H1 (cell line): Measurements from ENCODE around the gene GLOD4. TPM values are rescaled to one million over a fixed set of nuclear protein-coding genes. Genes with fewer than 3 reads are reported as not detected.

ENCODE experiments used
- CTCF ChIA-PET: fragments of 300-600 bp; sonication (Branson Sonifier 250); formaldehyde crosslinking; loops from one replicate; lab custom pipeline; 2021; ENCODE audit not compliant: partially characterized antibody; lab: Charles Lee
- POLR2A ChIA-PET: fragments of 300-600 bp; sonication (Branson Sonifier 250); formaldehyde crosslinking; loops from one replicate; lab custom pipeline; 2021; ENCODE audit warnings: inconsistent platforms; ENCODE audit not compliant: partially characterized antibody; lab: Charles Lee
- DNase-seq, 2 experiments: peaks; one replicate each; pipeline versions ENCODE4 v3.0.0 to v3.0.0-alpha.2; 2010 to 2022; ENCODE audit warnings: low spot score in 2 of 2, low read depth in 1 of 2, mixed read lengths in 1 of 2
- FAIRE-seq: peaks from 2 replicates; lab custom pipeline; 2011; peaks lifted over from hg19 to GRCh38; lab: Jason Lieb, UNC
- H2AFZ ChIP-seq: 2 replicates; pipeline ENCODE4 v1.8.1; 2012; ENCODE audit warnings: low read length, inconsistent platforms
- H2AK5ac ChIP-seq: 2 replicates; pipeline ENCODE4 v1.6.1; 2013; ENCODE audit warnings: low read depth, low read length
- H2BK120ac ChIP-seq: replicated peaks from 2 replicates; pipeline ENCODE3; 2013; ENCODE audit warnings: low read depth, low read length, inconsistent platforms
- H2BK12ac ChIP-seq: 2 replicates; pipeline ENCODE4 v1.6.1; 2013; ENCODE audit warnings: low read depth, low read length
- H2BK15ac ChIP-seq: 2 replicates; pipeline ENCODE4 v1.6.1; 2013; ENCODE audit warnings: low read length
- H2BK20ac ChIP-seq: 2 replicates; pipeline ENCODE4 v1.6.1; 2013; ENCODE audit warnings: low read length
- H2BK5ac ChIP-seq: 2 replicates; pipeline ENCODE4 v1.6.1; 2013; ENCODE audit warnings: low read depth, low read length
- H3K14ac ChIP-seq: 2 replicates; pipeline ENCODE4 v1.6.1; 2013; ENCODE audit warnings: inconsistent platforms; ENCODE audit not compliant: insufficient read length
- H3K18ac ChIP-seq: 2 replicates; pipeline ENCODE4 v1.6.1; 2013; ENCODE audit warnings: low read length; ENCODE audit errors: extremely low read depth
- H3K23ac ChIP-seq: 2 replicates; pipeline ENCODE4 v1.6.1; 2013; ENCODE audit warnings: inconsistent platforms; ENCODE audit not compliant: insufficient read length
- H3K23me2 ChIP-seq: 2 replicates; pipeline ENCODE4 v1.6.1; 2013; ENCODE audit warnings: low read depth, low read length
- H3K27ac ChIP-seq: 2 replicates; pipeline ENCODE4 v1.6.1; 2011; ENCODE audit warnings: low read depth, low read length, inconsistent platforms
- H3K27me3 ChIP-seq, 4 experiments: replicated peaks in 1 of 4; 1 replicate in 1 of 4; 2 replicates in 3 of 4; pipeline versions ENCODE4 v1.6.1 to v1.8.1; 2011 to 2013; ENCODE audit warnings: low read length in 3 of 4, mild to moderate bottlenecking in 3 of 4, inconsistent platforms in 2 of 4, mixed read lengths in 2 of 4, moderate library complexity in 1 of 4; ENCODE audit not compliant: control insufficient read depth in 3 of 4, insufficient read depth in 3 of 4; ENCODE audit errors: extremely low read depth in 1 of 4
- H3K36me3 ChIP-seq, 4 experiments: 2 replicates each; pipeline versions ENCODE4 v1.6.1 to v1.8.1; 2011 to 2013; ENCODE audit warnings: mild to moderate bottlenecking in 4 of 4, low read length in 3 of 4, moderate library complexity in 2 of 4, control low read depth in 1 of 4, inconsistent platforms in 1 of 4; ENCODE audit not compliant: insufficient read depth in 4 of 4, control insufficient read depth in 2 of 4
- H3K4ac ChIP-seq: replicated peaks from 2 replicates; pipeline ENCODE3; 2013; ENCODE audit warnings: low read length, low read depth, mixed read lengths, inconsistent platforms; ENCODE audit not compliant: insufficient read length
- H3K4me1 ChIP-seq, 4 experiments: replicated peaks in 1 of 4; 1 replicate in 1 of 4; 2 replicates in 3 of 4; pipeline versions ENCODE4 v1.6.1 to v1.8.1; 2011 to 2013; ENCODE audit warnings: low read length in 3 of 4, inconsistent platforms in 2 of 4, mixed read lengths in 1 of 4; ENCODE audit not compliant: insufficient read depth in 4 of 4, control insufficient read depth in 3 of 4
- H3K4me2 ChIP-seq, 2 experiments: 2 replicates each; pipeline versions ENCODE4 v1.6.1 to v1.8.1; 2011 to 2013; ENCODE audit warnings: low read depth in 2 of 2, low read length in 2 of 2, control low read depth in 1 of 2, inconsistent platforms in 1 of 2, mild to moderate bottlenecking in 1 of 2; ENCODE audit not compliant: insufficient read depth in 1 of 2
- H3K4me3 ChIP-seq, 4 experiments: fragments of 200-600, 300-600 bp in 1 of 4; sonication (generic), shearing (Covaris generic), sonication (Bioruptor Twin) in 1 of 4; 2 replicates each; pipeline versions ENCODE4 v1.5.1 to v1.8.1; 2011 to 2016; ENCODE audit warnings: low read length in 4 of 4, low read depth in 3 of 4, control low read depth in 2 of 4, inconsistent platforms in 2 of 4, mild to moderate bottlenecking in 2 of 4, mixed read lengths in 1 of 4, moderate library complexity in 1 of 4; ENCODE audit not compliant: insufficient read depth in 2 of 4; ENCODE audit errors: extremely low read depth in 1 of 4
- H3K56ac ChIP-seq: replicated peaks from 2 replicates; pipeline ENCODE3; 2013; ENCODE audit warnings: low read depth, mild to moderate bottlenecking, mixed read lengths, low read length, inconsistent platforms; ENCODE audit not compliant: insufficient read length
- H3K79me1 ChIP-seq: 2 replicates; pipeline ENCODE4 v1.6.1; 2013; ENCODE audit warnings: low read depth, low read length, control low read depth
- H3K79me2 ChIP-seq, 2 experiments: 2 replicates each; pipeline versions ENCODE4 v1.6.1 to v1.8.1; 2012 to 2013; ENCODE audit warnings: low read length in 2 of 2, mild to moderate bottlenecking in 2 of 2, inconsistent platforms in 1 of 2; ENCODE audit not compliant: insufficient read depth in 2 of 2, control insufficient read depth in 1 of 2
- H3K9ac ChIP-seq, 4 experiments: replicated peaks in 1 of 4; 1 replicate in 1 of 4; 2 replicates in 3 of 4; pipeline versions ENCODE4 v1.6.1 to v1.8.1; 2011 to 2013; ENCODE audit warnings: low read depth in 3 of 4, low read length in 3 of 4, control low read depth in 2 of 4, mild to moderate bottlenecking in 2 of 4, moderate library complexity in 2 of 4, inconsistent platforms in 1 of 4; ENCODE audit errors: extremely low read depth in 1 of 4
- H3K9me3 ChIP-seq, 2 experiments: 2 replicates each; pipeline versions ENCODE4 v1.6.1 to v1.8.1; 2012 to 2013; ENCODE audit warnings: mild to moderate bottlenecking in 2 of 2, moderate library complexity in 2 of 2, control low read depth in 1 of 2, inconsistent platforms in 1 of 2, low read depth in 1 of 2, low read length in 1 of 2, mixed read lengths in 1 of 2; ENCODE audit not compliant: insufficient read depth in 2 of 2
- H4K20me1 ChIP-seq, 2 experiments: replicated peaks in 1 of 2; 2 replicates each; pipeline versions ENCODE3 to v1.8.1; 2011 to 2013; ENCODE audit warnings: inconsistent platforms in 2 of 2, low read length in 2 of 2, mild to moderate bottlenecking in 1 of 2; ENCODE audit not compliant: insufficient read depth in 2 of 2, control insufficient read depth in 1 of 2
- H4K5ac ChIP-seq: 2 replicates; pipeline ENCODE4 v1.6.1; 2013; ENCODE audit warnings: low read length, low read depth, mixed read lengths, inconsistent platforms; ENCODE audit not compliant: insufficient read length
- H4K8ac ChIP-seq: 2 replicates; pipeline ENCODE4 v1.8.0; 2013; ENCODE audit warnings: mild to moderate bottlenecking, moderate library complexity, low read length, inconsistent platforms; ENCODE audit not compliant: insufficient read depth; ENCODE audit errors: extremely low read depth
- H4K91ac ChIP-seq: replicated peaks from 2 replicates; pipeline ENCODE3; 2013; ENCODE audit warnings: low read length, mixed read lengths, inconsistent platforms; ENCODE audit not compliant: insufficient read length
- ATF2 ChIP-seq: IDR thresholded peaks from 2 replicates; pipeline ENCODE4 v1.6.1; 2012; ENCODE audit warnings: low read length, inconsistent platforms
- CHD1 ChIP-seq: IDR thresholded peaks from 2 replicates; pipeline ENCODE4 v1.6.1; 2012; ENCODE audit warnings: low read depth, low read length, improper control_type of control experiment
- FOSL1 ChIP-seq: IDR thresholded peaks from 2 replicates; pipeline ENCODE4 v1.6.1; 2011; ENCODE audit warnings: mild to moderate bottlenecking, low read depth, low read length, moderate library complexity; ENCODE audit not compliant: insufficient read depth
- JUND ChIP-seq: IDR thresholded peaks from 2 replicates; pipeline ENCODE4 v1.6.1; 2011; ENCODE audit warnings: mild to moderate bottlenecking, improper control_type of control experiment, low read length
- KDM5A ChIP-seq: fragments of 200-600 bp; IDR thresholded peaks from 2 replicates; pipeline ENCODE4 v1.7.1; 2012; ENCODE audit warnings: mild to moderate bottlenecking, low read length, inconsistent platforms, mixed read lengths
- RFX5 ChIP-seq: IDR thresholded peaks from 2 replicates; pipeline ENCODE4 v1.6.1; 2011; ENCODE audit warnings: low read depth, low read length, improper control_type of control experiment, borderline replicate concordance
- RXRA ChIP-seq: IDR thresholded peaks from 2 replicates; pipeline ENCODE4 v1.6.1; 2011; ENCODE audit warnings: low read depth, mild to moderate bottlenecking, low read length, moderate library complexity; ENCODE audit not compliant: insufficient read depth
- SP4 ChIP-seq: IDR thresholded peaks from 2 replicates; pipeline ENCODE4 v1.6.1; 2012; ENCODE audit warnings: low read length, inconsistent platforms
- SRF ChIP-seq: IDR thresholded peaks from 2 replicates; pipeline ENCODE4 v1.6.1; 2011; ENCODE audit warnings: mild to moderate bottlenecking, low read depth, low read length, moderate library complexity
- TAF1 ChIP-seq: IDR thresholded peaks from 2 replicates; pipeline ENCODE4 v1.6.1; 2011; ENCODE audit warnings: mild to moderate bottlenecking, low read depth, low read length
- TAF7 ChIP-seq: optimal IDR thresholded peaks from 2 replicates; pipeline ENCODE3; 2011; ENCODE audit warnings: low read depth, mild to moderate bottlenecking, inconsistent platforms, low read length, moderate library complexity, borderline replicate concordance
- WGBS, 2 experiments: shearing (Covaris generic) in 1 of 2; methylation state at CpG; one replicate each; pipeline versions ENCODE4 v1.1.6 to v1.1.7; 2013 to 2015; ENCODE audit warnings: low lambda C conversion rate in 2 of 2, mixed read lengths in 2 of 2, inconsistent platforms in 1 of 2, low coverage in 1 of 2, missing lambda C conversion rate in 1 of 2; ENCODE audit not compliant: insufficient replicate concordance in 2 of 2, insufficient coverage in 1 of 2, insufficient read length in 1 of 2; ENCODE audit errors: extremely low coverage in 1 of 2, missing lambda C conversion rate in 1 of 2; 5-methylcytosine and 5-hydroxymethylcytosine counted together
- polyA plus RNA-seq, 7 experiments: library from polyadenylated mRNA; depleted of rRNA in 3 of 7; stranded (reverse) in 5 of 7; unstranded in 2 of 7; fragments of >200 nt in 5 of 7; fragments of 200-250 nt in 2 of 7; gene quantifications; 1 replicate in 5 of 7; 2 replicates in 1 of 7; 4 replicates in 1 of 7; pipeline versions ENCODE4 v1.2.1 to v1.2.3, GENCODE V29; 2011 to 2013; ENCODE audit warnings: missing spikeins in 2 of 7, mixed read lengths in 2 of 7
- total RNA-seq: library from RNA; stranded (reverse); fragmentation: NEBNext Ultra II Directional; extraction: Animal tissue kit (Norgen Biotek cat#: 25700); gene quantifications from 2 replicates; pipeline ENCODE4 v1.2.1, GENCODE V29; 2021

GLOD4 gene
- total and polyA plus RNA-seq, 2 of the 8 experiments (the other 6 are each of a cell fraction or from before 2014, with no cell fraction given), result 36.8 to 81.3 TPM

GRCh38 chr17:811051-811784 lies 29.1 kb upstream of the GLOD4 start:
- Histone ChIP-seq H2BK20ac (no peak overlapping the region), H4K20me1 (peaks cover 0 to 12% of the 10 kb centered on the region in 2 experiments), H2AK5ac (no peak overlapping the region), H3K23ac (no peak overlapping the region), H2BK12ac (no peak overlapping the region), H3K4me3 (no peak overlapping the region), H3K18ac (no peak overlapping the region; the same call in 1 of the 2 replicates), H3K4me1 (no peaks in the 10 kb centered on the region), H3K14ac (no peak overlapping the region), H3K79me1 (peaks cover 11% of the 10 kb centered on the region), H3K36me3 (peaks cover 2 to 26% (median 15%) of the 10 kb centered on the region in 4 experiments; a peak in 5 of 8 replicates), H3K79me2 (peaks cover 0 to 5% of the 10 kb centered on the region in 2 experiments; a peak in 1 of 4 replicates), H2BK5ac (no peak overlapping the region), H3K9ac (no peak overlapping the region), H2AFZ (no peak overlapping the region), H2BK120ac (no peak overlapping the region), H3K4me2 (no peak overlapping the region), H3K4ac (no peak overlapping the region), H3K9me3 (no peaks in the 10 kb centered on the region), H3K23me2 (peaks cover 5% of the 10 kb centered on the region; the same call in 1 of the 2 replicates), H2BK15ac (no peak overlapping the region), H4K91ac (no peak overlapping the region), H3K27me3 (no peaks in the 10 kb centered on the region), H4K8ac (no peak overlapping the region), H3K27ac (no peak overlapping the region), H4K5ac (no peak overlapping the region), H3K56ac (no peak overlapping the region)
- CTCF ChIA-PET, result interaction anchor here (1.4 kb wide), 1 partner anchor 16 kb away, joined by 5 read pairs; no protein-coding TSS in a partner anchor
- no peak for TF ChIP-seq RXRA
- no peak for TF ChIP-seq JUND
- no peak for TF ChIP-seq SP4
- no peak for TF ChIP-seq SRF
- no peak for TF ChIP-seq FOSL1
- no peak for TF ChIP-seq CHD1
- no peak for TF ChIP-seq TAF1
- TF ChIP-seq TAF7, result no peak
- TF ChIP-seq ATF2, result no peak
- TF ChIP-seq KDM5A, result no peak
- no peak for TF ChIP-seq RFX5
- 89% methylated on average over 26 of the region's 29 CpGs; no CpG with 5 or more reads in 1 of the 2 experiments for WGBS, 2 experiments
- POLR2A ChIA-PET, result interaction anchor here (1.4 kb wide), 1 partner anchor 168 kb away, joined by 3 read pairs; the partner anchor contains the start of gene NXN
- FAIRE-seq (no peak), DNase-seq (no peak)
